Measurements from ENCODE around the gene ZNF548.

DNA sequence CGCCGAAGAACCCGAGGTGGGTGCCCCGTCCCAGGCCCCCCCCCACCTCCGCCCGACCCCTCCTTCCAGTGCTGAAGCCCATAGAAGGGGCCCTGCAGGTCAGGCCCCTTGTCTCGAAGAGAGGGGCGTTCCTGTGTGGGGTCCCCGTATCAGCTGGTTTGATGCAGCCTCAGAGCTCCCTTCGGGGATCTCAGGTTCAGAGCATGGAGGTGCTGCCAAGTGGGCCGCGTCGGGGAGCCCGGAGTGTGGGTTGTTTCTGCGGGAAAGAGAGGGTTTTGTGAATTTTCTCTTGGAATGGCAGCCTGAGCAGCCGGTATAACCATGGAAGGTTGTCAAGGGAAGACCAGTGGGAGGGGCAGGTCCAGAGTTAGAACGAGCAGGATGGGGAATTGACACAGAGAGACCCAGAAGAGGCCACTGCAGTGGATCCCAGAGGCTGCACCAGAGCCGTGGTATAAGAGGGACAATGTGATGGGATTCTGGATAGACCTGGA is 25.9 kb upstream of the ZNF548 start:
- TF ChIP-seq EZH2 (IDR thresholded peaks at IDR 0.05; ENCODE audit: low read depth, unreplicated experiment) (no peak), STAT1 (IDR thresholded peaks at IDR 0.05; ENCODE audit: unreplicated experiment) (no peak), NANOG (IDR thresholded peaks at IDR 0.05; ENCODE audit: borderline replicate concordance) (no peak), EZH2phosphoT487 (IDR thresholded peaks at IDR 0.05; ENCODE audit: unreplicated experiment) (no peak), POLR2AphosphoS5 (IDR thresholded peaks at IDR 0.05; ENCODE audit: low read depth) (no peak), JUNB (IDR thresholded peaks at IDR 0.05; ENCODE audit: unreplicated experiment) (no peak)
- TF ChIP-seq, protein P1, sequence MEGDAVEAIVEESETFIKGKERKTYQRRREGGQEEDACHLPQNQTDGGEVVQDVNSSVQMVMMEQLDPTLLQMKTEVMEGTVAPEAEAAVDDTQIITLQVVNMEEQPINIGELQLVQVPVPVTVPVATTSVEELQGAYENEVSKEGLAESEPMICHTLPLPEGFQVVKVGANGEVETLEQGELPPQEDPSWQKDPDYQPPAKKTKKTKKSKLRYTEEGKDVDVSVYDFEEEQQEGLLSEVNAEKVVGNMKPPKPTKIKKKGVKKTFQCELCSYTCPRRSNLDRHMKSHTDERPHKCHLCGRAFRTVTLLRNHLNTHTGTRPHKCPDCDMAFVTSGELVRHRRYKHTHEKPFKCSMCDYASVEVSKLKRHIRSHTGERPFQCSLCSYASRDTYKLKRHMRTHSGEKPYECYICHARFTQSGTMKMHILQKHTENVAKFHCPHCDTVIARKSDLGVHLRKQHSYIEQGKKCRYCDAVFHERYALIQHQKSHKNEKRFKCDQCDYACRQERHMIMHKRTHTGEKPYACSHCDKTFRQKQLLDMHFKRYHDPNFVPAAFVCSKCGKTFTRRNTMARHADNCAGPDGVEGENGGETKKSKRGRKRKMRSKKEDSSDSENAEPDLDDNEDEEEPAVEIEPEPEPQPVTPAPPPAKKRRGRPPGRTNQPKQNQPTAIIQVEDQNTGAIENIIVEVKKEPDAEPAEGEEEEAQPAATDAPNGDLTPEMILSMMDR (conservative IDR thresholded peaks at IDR 0.05; ENCODE audit: low read depth in 2 of 2), result no peak
- TF ChIP-seq, protein P2, sequence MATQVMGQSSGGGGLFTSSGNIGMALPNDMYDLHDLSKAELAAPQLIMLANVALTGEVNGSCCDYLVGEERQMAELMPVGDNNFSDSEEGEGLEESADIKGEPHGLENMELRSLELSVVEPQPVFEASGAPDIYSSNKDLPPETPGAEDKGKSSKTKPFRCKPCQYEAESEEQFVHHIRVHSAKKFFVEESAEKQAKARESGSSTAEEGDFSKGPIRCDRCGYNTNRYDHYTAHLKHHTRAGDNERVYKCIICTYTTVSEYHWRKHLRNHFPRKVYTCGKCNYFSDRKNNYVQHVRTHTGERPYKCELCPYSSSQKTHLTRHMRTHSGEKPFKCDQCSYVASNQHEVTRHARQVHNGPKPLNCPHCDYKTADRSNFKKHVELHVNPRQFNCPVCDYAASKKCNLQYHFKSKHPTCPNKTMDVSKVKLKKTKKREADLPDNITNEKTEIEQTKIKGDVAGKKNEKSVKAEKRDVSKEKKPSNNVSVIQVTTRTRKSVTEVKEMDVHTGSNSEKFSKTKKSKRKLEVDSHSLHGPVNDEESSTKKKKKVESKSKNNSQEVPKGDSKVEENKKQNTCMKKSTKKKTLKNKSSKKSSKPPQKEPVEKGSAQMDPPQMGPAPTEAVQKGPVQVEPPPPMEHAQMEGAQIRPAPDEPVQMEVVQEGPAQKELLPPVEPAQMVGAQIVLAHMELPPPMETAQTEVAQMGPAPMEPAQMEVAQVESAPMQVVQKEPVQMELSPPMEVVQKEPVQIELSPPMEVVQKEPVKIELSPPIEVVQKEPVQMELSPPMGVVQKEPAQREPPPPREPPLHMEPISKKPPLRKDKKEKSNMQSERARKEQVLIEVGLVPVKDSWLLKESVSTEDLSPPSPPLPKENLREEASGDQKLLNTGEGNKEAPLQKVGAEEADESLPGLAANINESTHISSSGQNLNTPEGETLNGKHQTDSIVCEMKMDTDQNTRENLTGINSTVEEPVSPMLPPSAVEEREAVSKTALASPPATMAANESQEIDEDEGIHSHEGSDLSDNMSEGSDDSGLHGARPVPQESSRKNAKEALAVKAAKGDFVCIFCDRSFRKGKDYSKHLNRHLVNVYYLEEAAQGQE (IDR thresholded peaks at IDR 0.05; ENCODE audit: unreplicated experiment), result no peak
- TF ChIP-seq, protein P3, sequence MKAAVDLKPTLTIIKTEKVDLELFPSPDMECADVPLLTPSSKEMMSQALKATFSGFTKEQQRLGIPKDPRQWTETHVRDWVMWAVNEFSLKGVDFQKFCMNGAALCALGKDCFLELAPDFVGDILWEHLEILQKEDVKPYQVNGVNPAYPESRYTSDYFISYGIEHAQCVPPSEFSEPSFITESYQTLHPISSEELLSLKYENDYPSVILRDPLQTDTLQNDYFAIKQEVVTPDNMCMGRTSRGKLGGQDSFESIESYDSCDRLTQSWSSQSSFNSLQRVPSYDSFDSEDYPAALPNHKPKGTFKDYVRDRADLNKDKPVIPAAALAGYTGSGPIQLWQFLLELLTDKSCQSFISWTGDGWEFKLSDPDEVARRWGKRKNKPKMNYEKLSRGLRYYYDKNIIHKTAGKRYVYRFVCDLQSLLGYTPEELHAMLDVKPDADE (IDR thresholded peaks at IDR 0.05), result no peak
- TF ChIP-seq, protein P4, sequence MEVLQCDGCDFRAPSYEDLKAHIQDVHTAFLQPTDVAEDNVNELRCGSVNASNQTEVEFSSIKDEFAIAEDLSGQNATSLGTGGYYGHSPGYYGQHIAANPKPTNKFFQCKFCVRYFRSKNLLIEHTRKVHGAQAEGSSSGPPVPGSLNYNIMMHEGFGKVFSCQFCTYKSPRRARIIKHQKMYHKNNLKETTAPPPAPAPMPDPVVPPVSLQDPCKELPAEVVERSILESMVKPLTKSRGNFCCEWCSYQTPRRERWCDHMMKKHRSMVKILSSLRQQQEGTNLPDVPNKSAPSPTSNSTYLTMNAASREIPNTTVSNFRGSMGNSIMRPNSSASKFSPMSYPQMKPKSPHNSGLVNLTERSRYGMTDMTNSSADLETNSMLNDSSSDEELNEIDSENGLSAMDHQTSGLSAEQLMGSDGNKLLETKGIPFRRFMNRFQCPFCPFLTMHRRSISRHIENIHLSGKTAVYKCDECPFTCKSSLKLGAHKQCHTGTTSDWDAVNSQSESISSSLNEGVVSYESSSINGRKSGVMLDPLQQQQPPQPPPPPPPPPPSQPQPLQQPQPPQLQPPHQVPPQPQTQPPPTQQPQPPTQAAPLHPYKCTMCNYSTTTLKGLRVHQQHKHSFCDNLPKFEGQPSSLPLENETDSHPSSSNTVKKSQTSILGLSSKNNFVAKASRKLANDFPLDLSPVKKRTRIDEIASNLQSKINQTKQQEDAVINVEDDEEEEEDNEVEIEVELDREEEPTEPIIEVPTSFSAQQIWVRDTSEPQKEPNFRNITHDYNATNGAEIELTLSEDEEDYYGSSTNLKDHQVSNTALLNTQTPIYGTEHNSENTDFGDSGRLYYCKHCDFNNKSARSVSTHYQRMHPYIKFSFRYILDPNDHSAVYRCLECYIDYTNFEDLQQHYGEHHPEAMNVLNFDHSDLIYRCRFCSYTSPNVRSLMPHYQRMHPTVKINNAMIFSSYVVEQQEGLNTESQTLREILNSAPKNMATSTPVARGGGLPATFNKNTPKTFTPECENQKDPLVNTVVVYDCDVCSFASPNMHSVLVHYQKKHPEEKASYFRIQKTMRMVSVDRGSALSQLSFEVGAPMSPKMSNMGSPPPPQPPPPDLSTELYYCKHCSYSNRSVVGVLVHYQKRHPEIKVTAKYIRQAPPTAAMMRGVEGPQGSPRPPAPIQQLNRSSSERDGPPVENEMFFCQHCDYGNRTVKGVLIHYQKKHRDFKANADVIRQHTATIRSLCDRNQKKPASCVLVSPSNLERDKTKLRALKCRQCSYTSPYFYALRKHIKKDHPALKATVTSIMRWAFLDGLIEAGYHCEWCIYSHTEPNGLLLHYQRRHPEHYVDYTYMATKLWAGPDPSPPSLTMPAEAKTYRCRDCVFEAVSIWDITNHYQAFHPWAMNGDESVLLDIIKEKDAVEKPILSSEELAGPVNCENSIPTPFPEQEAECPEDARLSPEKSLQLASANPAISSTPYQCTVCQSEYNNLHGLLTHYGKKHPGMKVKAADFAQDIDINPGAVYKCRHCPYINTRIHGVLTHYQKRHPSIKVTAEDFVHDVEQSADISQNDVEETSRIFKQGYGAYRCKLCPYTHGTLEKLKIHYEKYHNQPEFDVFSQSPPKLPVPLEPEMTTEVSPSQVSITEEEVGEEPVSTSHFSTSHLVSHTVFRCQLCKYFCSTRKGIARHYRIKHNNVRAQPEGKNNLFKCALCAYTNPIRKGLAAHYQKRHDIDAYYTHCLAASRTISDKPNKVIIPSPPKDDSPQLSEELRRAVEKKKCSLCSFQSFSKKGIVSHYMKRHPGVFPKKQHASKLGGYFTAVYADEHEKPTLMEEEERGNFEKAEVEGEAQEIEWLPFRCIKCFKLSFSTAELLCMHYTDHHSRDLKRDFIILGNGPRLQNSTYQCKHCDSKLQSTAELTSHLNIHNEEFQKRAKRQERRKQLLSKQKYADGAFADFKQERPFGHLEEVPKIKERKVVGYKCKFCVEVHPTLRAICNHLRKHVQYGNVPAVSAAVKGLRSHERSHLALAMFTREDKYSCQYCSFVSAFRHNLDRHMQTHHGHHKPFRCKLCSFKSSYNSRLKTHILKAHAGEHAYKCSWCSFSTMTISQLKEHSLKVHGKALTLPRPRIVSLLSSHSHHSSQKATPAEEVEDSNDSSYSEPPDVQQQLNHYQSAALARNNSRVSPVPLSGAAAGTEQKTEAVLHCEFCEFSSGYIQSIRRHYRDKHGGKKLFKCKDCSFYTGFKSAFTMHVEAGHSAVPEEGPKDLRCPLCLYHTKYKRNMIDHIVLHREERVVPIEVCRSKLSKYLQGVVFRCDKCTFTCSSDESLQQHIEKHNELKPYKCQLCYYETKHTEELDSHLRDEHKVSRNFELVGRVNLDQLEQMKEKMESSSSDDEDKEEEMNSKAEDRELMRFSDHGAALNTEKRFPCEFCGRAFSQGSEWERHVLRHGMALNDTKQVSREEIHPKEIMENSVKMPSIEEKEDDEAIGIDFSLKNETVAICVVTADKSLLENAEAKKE (CRISPR knock-in tag; IDR thresholded peaks at IDR 0.05), result no peak

Measured in GM23338 (cell line).